Activated T-helper 9 cell treated with anti-CD3 and anti-CD28 coated beads, Interleukin-2, amount 50 U/mL, for 16 hours (primary cell): ENCODE measurements around the gene KMT2A.
A peak's percentile ranks its signal among the peaks of the same experiment; 100 is the strongest.
"Not testable (repeated sequence)": the region's sequence is repeated elsewhere in the genome, so short reads cannot be mapped to it uniquely, and the experiment has no call there.

Source experiments
- DNase-seq: peaks from one replicate; pipeline ENCODE4 v3.0.0-alpha.2; 2020; ENCODE audit warnings: low read depth

The KMT2A gene

GRCh38 chr11:118533769-118534729, 97.8 kb downstream of the KMT2A start:
- no peak for DNase-seq

DNA sequence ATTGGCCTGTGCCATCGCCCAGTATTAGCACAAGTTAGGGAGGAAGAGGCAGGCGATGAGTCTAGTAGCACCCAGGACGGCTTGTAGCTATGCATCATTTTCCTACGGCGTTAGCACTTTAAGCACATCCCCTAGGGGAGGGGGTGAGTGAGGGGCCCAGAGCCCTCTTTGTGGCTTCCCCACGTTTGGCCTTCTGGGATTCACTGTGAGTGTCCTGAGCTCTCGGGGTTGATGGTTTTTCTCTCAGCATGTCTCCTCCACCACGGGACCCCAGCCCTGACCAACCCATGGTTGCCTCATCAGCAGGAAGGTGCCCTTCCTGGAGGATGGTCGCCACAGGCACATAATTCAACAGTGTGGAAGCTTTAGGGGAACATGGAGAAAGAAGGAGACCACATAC, 99.0 kb downstream of the KMT2A start:
- DNase-seq, result no peak

DNA sequence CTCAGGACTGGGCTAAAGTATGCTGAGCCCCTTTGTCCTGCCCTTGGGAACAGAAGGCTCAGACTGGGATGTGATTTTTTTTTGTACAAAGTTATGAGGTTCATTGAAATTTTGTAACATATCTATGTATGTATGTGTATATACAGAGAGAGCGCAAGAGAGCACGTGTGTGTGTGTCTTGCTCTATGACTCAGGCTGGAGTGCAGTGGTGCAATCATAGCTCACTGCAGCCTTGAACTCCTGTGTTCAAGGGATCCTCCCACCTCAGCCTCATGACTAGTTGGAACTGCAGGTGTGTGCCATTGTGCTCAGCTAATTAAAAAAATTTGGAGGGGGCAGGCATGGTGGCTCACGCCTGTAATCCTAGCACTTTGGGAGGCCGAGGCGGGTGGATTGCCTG, 100.4 kb downstream of the KMT2A start:
- no peak for DNase-seq

GRCh38 chr11:118537409-118537980, 101.2 kb downstream of the KMT2A start:
- DNase-seq, result no peak

GRCh38 chr11:118544010-118544646, 107.8 kb downstream of the KMT2A start:
- no peak for DNase-seq

- DNase-seq, result no peak
Measured at GRCh38 chr11:118544647-118545010, 108.3 kb downstream of the KMT2A start.

- no peak for DNase-seq
Measured at GRCh38 chr11:118545533-118545932, 109.2 kb downstream of the KMT2A start.

GRCh38 chr11:118547132-118547531, 110.8 kb downstream of the KMT2A start:
- no peak for DNase-seq

DNA sequence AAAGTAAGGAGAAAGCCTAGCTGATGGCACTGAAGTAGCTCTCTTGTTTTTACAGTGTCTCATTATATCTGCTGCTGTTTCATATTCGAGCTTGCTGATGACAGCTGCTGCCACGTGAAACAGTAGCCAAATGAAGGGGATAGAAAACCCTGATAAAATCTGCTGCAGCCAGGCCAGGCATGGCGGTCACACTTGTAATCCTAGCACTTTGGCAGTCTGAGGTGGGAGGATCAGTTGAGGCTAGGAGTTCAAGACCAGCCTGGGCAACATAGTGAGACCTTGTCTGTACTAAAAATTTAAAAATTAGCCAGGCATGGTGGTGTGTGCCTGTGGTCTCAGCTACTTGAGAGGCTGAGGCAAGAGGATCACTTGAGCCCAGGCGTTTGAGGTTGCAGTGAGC, 116.0 kb downstream of the KMT2A start:
- no peak for DNase-seq

GRCh38 chr11:118560806-118561205, 124.5 kb downstream of the KMT2A start:
- DNase-seq, result no peak

GRCh38 chr11:118565051-118565450, 128.8 kb downstream of the KMT2A start:
- no peak for DNase-seq

DNA sequence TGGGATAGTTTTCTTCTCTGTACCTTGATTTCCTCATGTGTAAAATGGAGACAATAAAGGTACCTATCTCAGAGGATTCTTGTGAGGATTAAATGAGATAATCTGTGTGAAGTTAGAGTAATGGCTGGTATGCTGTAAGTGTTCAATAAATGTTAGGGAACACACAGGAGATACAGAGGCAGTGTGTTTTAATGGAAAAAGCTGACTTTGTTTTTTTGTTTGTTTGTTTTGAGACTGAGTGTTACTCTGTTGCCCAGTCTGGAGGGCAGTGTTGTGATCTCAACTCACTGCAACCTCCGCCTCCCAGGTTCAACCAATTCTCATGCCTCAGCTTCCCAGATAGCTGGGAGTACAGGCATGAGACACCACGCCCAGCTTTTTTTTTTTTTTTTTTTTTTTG, 133.4 kb downstream of the KMT2A start:
- no peak for DNase-seq

- no peak for DNase-seq
Measured at GRCh38 chr11:118570787-118571186, 134.5 kb downstream of the KMT2A start.

GRCh38 chr11:118571701-118572060, 135.4 kb downstream of the KMT2A start:
- not testable (repeated sequence) for DNase-seq

DNA sequence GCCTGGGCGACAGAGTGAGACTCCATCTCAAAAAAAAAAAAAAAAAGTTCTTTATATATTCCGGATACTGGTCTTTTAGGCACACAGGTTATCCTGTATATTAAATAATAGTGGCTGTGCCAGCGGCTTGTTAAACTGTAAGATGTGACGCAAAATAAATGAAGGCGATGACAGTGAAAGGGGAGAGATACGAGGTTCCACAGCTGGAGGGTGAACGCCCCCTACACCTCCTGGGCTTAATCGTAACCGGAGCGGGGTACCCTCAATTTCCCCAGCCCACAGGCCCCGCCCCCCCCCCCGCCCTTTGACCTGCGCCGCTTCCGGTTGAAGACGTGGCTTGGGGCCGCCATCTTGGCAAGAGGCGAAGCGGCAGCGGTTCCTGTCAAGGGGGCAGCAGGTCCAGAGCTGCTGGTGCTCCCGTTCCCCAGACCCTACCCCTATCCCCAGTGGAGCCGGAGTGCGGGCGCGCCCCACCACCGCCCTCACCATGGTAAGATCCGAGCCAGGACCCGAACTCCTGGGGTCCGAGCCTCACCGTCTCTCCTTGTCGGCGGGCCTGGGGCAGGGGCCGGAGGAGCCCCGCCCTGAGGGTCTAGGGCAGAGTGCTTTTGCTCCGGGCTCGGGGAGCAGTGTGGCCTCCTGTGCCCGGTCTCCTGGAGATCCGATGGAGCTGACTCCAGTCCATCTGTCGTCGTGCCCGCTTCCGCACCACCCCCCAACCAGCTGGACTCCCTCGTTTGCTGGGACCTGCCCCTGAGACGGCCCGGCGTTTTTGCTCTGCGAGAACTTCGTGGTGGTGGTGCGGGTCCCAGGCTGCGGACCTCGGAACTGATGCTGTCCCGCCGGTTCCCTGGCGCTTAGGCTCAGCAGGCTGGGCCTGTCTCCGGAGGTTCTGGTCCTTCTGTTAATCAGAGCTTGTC, 136.0 kb downstream of the KMT2A start, which contains the start of gene ARCN1:
ARCN1 (plus strand) TSS at position 349 of the 920 bp plus-strand sequence; CDS start at position 488, 139 bp downstream.
- DNase-seq, result peak; percentile 69

DNA sequence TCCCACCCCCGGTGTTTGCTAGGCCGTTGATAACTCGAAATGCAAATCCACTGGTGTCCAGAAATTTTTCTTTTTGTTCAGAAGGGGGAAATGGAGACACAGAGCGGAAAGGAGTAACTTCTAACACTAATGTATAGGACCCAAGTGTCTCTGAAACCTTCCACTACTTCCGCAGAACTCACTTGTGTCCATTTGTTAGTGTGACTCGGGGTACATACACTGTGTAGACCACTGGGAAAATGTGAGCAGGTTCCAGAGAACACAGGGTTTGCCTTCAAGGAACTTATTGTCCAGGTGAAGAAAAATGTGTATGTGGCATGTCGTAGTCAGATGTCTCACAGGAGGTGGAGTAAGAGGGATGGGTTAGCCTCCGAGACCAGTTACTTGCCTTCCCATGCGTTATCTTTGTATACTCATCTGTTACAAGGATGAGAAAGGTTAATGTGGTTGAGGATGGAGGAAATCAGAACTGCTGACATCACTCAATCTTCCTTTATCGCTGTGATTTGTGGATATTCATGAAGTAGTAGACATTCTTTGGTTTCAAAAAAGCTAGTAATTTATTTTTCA, 136.8 kb downstream of the KMT2A start:
- DNase-seq, result no peak

- no peak for DNase-seq
Measured at GRCh38 chr11:118574636-118575035, 138.3 kb downstream of the KMT2A start.
